Gastroesophageal sphincter (tissue), 4 donors: ENCODE data around the gene ARIH1. TPM values are rescaled to one million over a fixed set of nuclear protein-coding genes. Genes with fewer than 3 reads are reported as not detected.
A peak's percentile ranks its signal among the peaks of the same experiment; 100 is the strongest.
"Not testable (repeated sequence)": the region's sequence is repeated elsewhere in the genome, so short reads cannot be mapped to it uniquely, and the experiment has no call there.

ENCODE experiments used
- ATAC-seq: fragments of 150-250 bp; one replicate; pipeline ENCODE4 v1.9.1; 2016; ENCODE audit warnings: mild to moderate bottlenecking, moderate library complexity
- H3K27ac ChIP-seq, 4 donors: fragments of 200-600 bp; sonication (generic) in 3 of 4; 1 replicate in 3 of 4; 2 replicates in 1 of 4; pipeline ENCODE4 v1.5.1; 2016 to 2019
- H3K27me3 ChIP-seq: fragments of 200-600 bp; sonication (generic); one replicate; pipeline ENCODE4 v1.5.1; 2019
- H3K36me3 ChIP-seq, 2 donors: fragments of 200-600 bp; sonication (generic); one replicate each; pipeline ENCODE4 v1.5.1; 2019; ENCODE audit warnings: control low read depth in 1 of 2
- H3K4me1 ChIP-seq, 3 donors: fragments of 200-600 bp; sonication (generic); 1 replicate in 2 of 3; 2 replicates in 1 of 3; pipeline ENCODE4 v1.5.1; 2016 to 2019; ENCODE audit warnings: control low read depth in 2 of 3
- H3K4me3 ChIP-seq, 2 donors: fragments of 200-600 bp; sonication (generic); one replicate each; pipeline ENCODE4 v1.5.1; 2019; ENCODE audit warnings: mild to moderate bottlenecking in 1 of 2, moderate library complexity in 1 of 2
- H3K9me3 ChIP-seq, 3 donors: fragments of 200-600 bp; sonication (generic); one replicate each; pipeline ENCODE4 v1.5.1; 2017 to 2019; ENCODE audit warnings: control low read depth in 2 of 3
- POLR2AphosphoS5 ChIP-seq: sonication (generic); formaldehyde crosslinking; IDR thresholded peaks from one replicate; pipeline ENCODE4 v1.6.1; 2017; ENCODE audit warnings: antibody characterized with exemption
- WGBS, 2 donors: methylation state at CpG; one replicate each; pipeline ENCODE4 v1.1.5; 2018; ENCODE audit warnings: low coverage in 1 of 2; 5-methylcytosine and 5-hydroxymethylcytosine counted together
- total RNA-seq, 4 donors: library from RNA; depleted of rRNA; stranded (reverse); fragments of >200 nt; gene quantifications; one replicate each; pipeline ENCODE4 v1.1.0, GENCODE V29; 2016

Gene ARIH1
- total RNA-seq, 4 donors from 2014 or later: 45.4 to 65.3 (median 56.4) TPM

GRCh38 chr15:72636519-72637282 is 162.6 kb downstream of the ARIH1 start:
- no CpG with 5 or more reads among the region's 43 CpGs for WGBS, 2 donors
- not testable (repeated sequence) for H3K36me3 ChIP-seq, H3K9me3 ChIP-seq, H3K27me3 ChIP-seq, H3K4me1 ChIP-seq
- peak; percentile 48 for TF ChIP-seq POLR2AphosphoS5
- peak; percentile 91 for ATAC-seq
- Histone ChIP-seq H3K27ac (peak overlapping the region in 3 of 4 donors; percentile 40 to 66 (median 64)), H3K4me3 (peak overlapping the region; percentile 47 to 49)

GRCh38 chr15:72639759-72640483 is 165.8 kb downstream of the ARIH1 start:
- H3K4me3 ChIP-seq, H3K9me3 ChIP-seq, H3K4me1 ChIP-seq, ATAC-seq, H3K27ac ChIP-seq, H3K36me3 ChIP-seq, H3K27me3 ChIP-seq: not testable (repeated sequence)
- WGBS, 2 donors: no CpG with 5 or more reads among the region's 26 CpGs

- not testable (repeated sequence) for H3K27ac ChIP-seq, H3K9me3 ChIP-seq, H3K36me3 ChIP-seq, H3K4me1 ChIP-seq, H3K27me3 ChIP-seq, ATAC-seq, H3K4me3 ChIP-seq
- WGBS, 2 donors: no CpG with 5 or more reads among the region's 2 CpGs
Measured at GRCh38 chr15:72642271-72642670, 168.1 kb downstream of the ARIH1 start.

- H3K4me1 ChIP-seq, H3K27me3 ChIP-seq, H3K4me3 ChIP-seq, H3K9me3 ChIP-seq, H3K36me3 ChIP-seq, ATAC-seq, H3K27ac ChIP-seq: not testable (repeated sequence)
- WGBS, 2 donors: 80% methylated on average over 1 of the region's 10 CpGs; no CpG with 5 or more reads in 1 of the 2 donors
Measured at GRCh38 chr15:72648631-72649253, 174.6 kb downstream of the ARIH1 start.

Other genes starting within 250 kb of the ARIH1 start
- 100 to 1,000 TPM; 343 to 646 (median 543) TPM for gene PKM, start 243.1 kb upstream of the ARIH1 start, total RNA-seq
- gene PARP6, start 201.8 kb upstream of the ARIH1 start, total RNA-seq: 10 to 100 TPM; 38.2 to 98.7 (median 71.4) TPM
- 1 to 10 TPM in 3 of 4 donors, under 1 TPM in 1; 0.42 to 5.4 (median 2.9) TPM for gene CELF6, start 154.2 kb upstream of the ARIH1 start, total RNA-seq
- 10 to 100 TPM; 46.3 to 68.5 (median 60.9) TPM for gene HEXA, start 98.3 kb upstream of the ARIH1 start, total RNA-seq
- not detected for gene TMEM202, start 76.0 kb upstream of the ARIH1 start, total RNA-seq
- gene GOLGA6B, start 180.4 kb downstream of the ARIH1 start, total RNA-seq: under 1 TPM in 1 of 4 donors, not detected in 3; 0.40 TPM
- not detected for gene HIGD2B, start 211.9 kb downstream of the ARIH1 start, total RNA-seq
- 10 to 100 TPM; 19.8 to 34.9 (median 26.6) TPM for gene BBS4, start 211.9 kb downstream of the ARIH1 start, total RNA-seq